ENCODE data around the gene IBA57. TPM values are rescaled to one million over a fixed set of nuclear protein-coding genes. Genes with fewer than 3 reads are reported as not detected.

Gene IBA57
- total RNA-seq, 2 donors from 2014 or later, result 6.8 to 7.7 TPM

GRCh38 chr1:228190778-228191177 is 25.2 kb downstream of the IBA57 start:
- peaks cover 14% of the 10 kb centered on the region for H3K27me3 Mint-ChIP-seq (ENCODE audit: insufficient read depth)
- 89 to 93% methylated on average over 2 to 5 of the region's 5 CpGs for WGBS, 2 experiments (ENCODE audit: insufficient coverage in 1 of 2, insufficient read length in 1 of 2)
- H3K9me3 Mint-ChIP-seq, result peaks cover 7% of the 10 kb centered on the region

GRCh38 chr1:228194436-228194835 is 28.8 kb downstream of the IBA57 start:
- Histone ChIP-seq H3K27ac (ENCODE audit: low read depth, low read length) (no peak overlapping the region), H3K9ac (ENCODE audit: extremely low read depth, low read length, poor library complexity, severe bottlenecking) (no peak overlapping the region), H3K9me3 (ENCODE audit: control insufficient read depth, low read length) (peaks cover 12% of the 10 kb centered on the region), H3K27me3 (ENCODE audit: control insufficient read depth, insufficient read depth, low read length, poor library complexity, severe bottlenecking) (no peaks in the 10 kb centered on the region), H3K4me1 (ENCODE audit: control insufficient read depth, insufficient read depth, low read length) (no peaks in the 10 kb centered on the region), H3K36me3 (ENCODE audit: control insufficient read depth, insufficient read depth, low read length) (no peaks in the 10 kb centered on the region), H3K4me3 (ENCODE audit: low read length) (no peak overlapping the region)
- Mint-ChIP-seq H3K36me3 (ENCODE audit: low read depth) (peaks cover 8% of the 10 kb centered on the region), H3K9me3 (peaks cover 28% of the 10 kb centered on the region), H3K27ac (no peak overlapping the region), H3K4me3 (no peak overlapping the region), H3K27me3 (ENCODE audit: insufficient read depth) (peaks cover 17% of the 10 kb centered on the region), H3K4me1 (no peaks in the 10 kb centered on the region)
- no peak for TF ChIP-seq CTCF (conservative IDR thresholded peaks at IDR 0.05)
- 78 to 88% methylated on average over 1 to 3 of the region's 3 CpGs for WGBS, 2 experiments (ENCODE audit: insufficient coverage in 1 of 2, insufficient read length in 1 of 2)
- DNase-seq, result no peak

More at GRCh38 chr1:228190778-228191177, 25.2 kb downstream of the IBA57 start:
- no peak overlapping the region for H3K27ac Mint-ChIP-seq
- H3K4me1 Mint-ChIP-seq, result peaks cover 1% of the 10 kb centered on the region
- Histone ChIP-seq H3K9ac (ENCODE audit: extremely low read depth, low read length, poor library complexity, severe bottlenecking) (no peak overlapping the region), H3K4me1 (ENCODE audit: control insufficient read depth, insufficient read depth, low read length) (no peaks in the 10 kb centered on the region), H3K36me3 (ENCODE audit: control insufficient read depth, insufficient read depth, low read length) (no peaks in the 10 kb centered on the region), H3K27me3 (ENCODE audit: control insufficient read depth, insufficient read depth, low read length, poor library complexity, severe bottlenecking) (no peaks in the 10 kb centered on the region), H3K27ac (ENCODE audit: low read depth, low read length) (no peak overlapping the region), H3K4me3 (ENCODE audit: low read length) (no peak overlapping the region), H3K9me3 (ENCODE audit: control insufficient read depth, low read length) (no peaks in the 10 kb centered on the region)
- H3K4me3 Mint-ChIP-seq, result no peak overlapping the region
- H3K36me3 Mint-ChIP-seq (ENCODE audit: low read depth), result no peaks in the 10 kb centered on the region
- DNase-seq, result no peak
- no peak for TF ChIP-seq CTCF (conservative IDR thresholded peaks at IDR 0.05)

GRCh38 chr1:228194921-228195812 is 29.6 kb downstream of the IBA57 start:
- H3K36me3 ChIP-seq (ENCODE audit: control insufficient read depth, insufficient read depth, low read length), result no peaks in the 10 kb centered on the region
- H3K9me3 ChIP-seq (ENCODE audit: control insufficient read depth, low read length), result peaks cover 19% of the 10 kb centered on the region
- H3K4me3 Mint-ChIP-seq, result no peak overlapping the region
- no peak overlapping the region for H3K4me3 ChIP-seq (ENCODE audit: low read length)
- no peak overlapping the region for H3K27ac Mint-ChIP-seq
- H3K27ac ChIP-seq (ENCODE audit: low read depth, low read length), result no peak overlapping the region
- TF ChIP-seq CTCF (conservative IDR thresholded peaks at IDR 0.05), result no peak
- H3K9ac ChIP-seq (ENCODE audit: extremely low read depth, low read length, poor library complexity, severe bottlenecking), result no peak overlapping the region
- no peak for DNase-seq
- 88 to 96% methylated on average over 7 to 8 of the region's 8 CpGs for WGBS, 2 experiments (ENCODE audit: insufficient coverage in 1 of 2, insufficient read length in 1 of 2)
- H3K36me3 Mint-ChIP-seq (ENCODE audit: low read depth), result peaks cover 10% of the 10 kb centered on the region
- peaks cover 34% of the 10 kb centered on the region for H3K9me3 Mint-ChIP-seq
- no peaks in the 10 kb centered on the region for H3K4me1 Mint-ChIP-seq
- H3K27me3 Mint-ChIP-seq (ENCODE audit: insufficient read depth), result peaks cover 17% of the 10 kb centered on the region
- H3K4me1 ChIP-seq (ENCODE audit: control insufficient read depth, insufficient read depth, low read length), result no peaks in the 10 kb centered on the region
- H3K27me3 ChIP-seq (ENCODE audit: control insufficient read depth, insufficient read depth, low read length, poor library complexity, severe bottlenecking), result no peaks in the 10 kb centered on the region
